Activated T-cell treated with anti-CD3 and anti-CD28 coated beads, Interleukin-2, amount 50 U/mL, for 72 hours (primary cell): Measurements from ENCODE around the gene WDR86. TPM values are rescaled to one million over a fixed set of nuclear protein-coding genes. Genes with fewer than 3 reads are reported as not detected.

Experiments
- ATAC-seq, 2 donors: fragments of 150-1000 bp; cut with Tn5 transposase; replicated peaks in 1 of 2; 2 replicates each; pipeline ENCODE4 v1.10.0; 2021; ENCODE audit warnings: moderate library complexity in 2 of 2, mild to moderate bottlenecking in 1 of 2
- DNase-seq, 2 donors: peaks; one replicate each; pipeline ENCODE4 v3.0.0; 2021 to 2022; ENCODE audit warnings: mixed read lengths in 1 of 2
- H3K27ac Mint-ChIP-seq: one replicate; pipeline ENCODE4 v1.8.0; 2022; ENCODE audit warnings: mild to moderate bottlenecking, moderate library complexity, mixed read lengths
- H3K27me3 Mint-ChIP-seq: one replicate; pipeline ENCODE4 v1.8.0; 2022; ENCODE audit warnings: low read depth, mixed read lengths
- H3K36me3 Mint-ChIP-seq, 2 donors: one replicate each; pipeline ENCODE4 v1.8.0; 2022; ENCODE audit warnings: mixed read lengths in 2 of 2, mild to moderate bottlenecking in 1 of 2; ENCODE audit not compliant: insufficient read depth in 2 of 2
- H3K4me1 Mint-ChIP-seq: one replicate; pipeline ENCODE4 v1.8.0; 2022; ENCODE audit warnings: low read depth, mixed read lengths
- H3K4me3 Mint-ChIP-seq, 2 donors: one replicate each; pipeline ENCODE4 v1.8.0; 2022; ENCODE audit warnings: mild to moderate bottlenecking in 2 of 2, mixed read lengths in 2 of 2, moderate library complexity in 2 of 2
- H3K9me3 Mint-ChIP-seq, 2 donors: one replicate each; pipeline ENCODE4 v1.8.0; 2022; ENCODE audit warnings: mixed read lengths in 2 of 2
- total RNA-seq, 2 donors: library from RNA; stranded (reverse); gene quantifications; one replicate each; pipeline ENCODE4 v1.2.3, GENCODE V29; 2022

Gene WDR86
- total RNA-seq, 2 donors from 2014 or later: 0.53 to 1.0 TPM

- Mint-ChIP-seq H3K4me3 (no peak overlapping the region), H3K27me3 (no peaks in the 10 kb centered on the region), H3K4me1 (peaks cover 10% of the 10 kb centered on the region), H3K36me3 (peaks cover 5 to 11% of the 10 kb centered on the region in 2 donors), H3K9me3 (no peaks in the 10 kb centered on the region), H3K27ac (no peak overlapping the region)
- DNase-seq (no peak), ATAC-seq (no peak)
Measured at GRCh38 chr7:151366880-151367222, 43.0 kb downstream of the WDR86 start.

DNA sequence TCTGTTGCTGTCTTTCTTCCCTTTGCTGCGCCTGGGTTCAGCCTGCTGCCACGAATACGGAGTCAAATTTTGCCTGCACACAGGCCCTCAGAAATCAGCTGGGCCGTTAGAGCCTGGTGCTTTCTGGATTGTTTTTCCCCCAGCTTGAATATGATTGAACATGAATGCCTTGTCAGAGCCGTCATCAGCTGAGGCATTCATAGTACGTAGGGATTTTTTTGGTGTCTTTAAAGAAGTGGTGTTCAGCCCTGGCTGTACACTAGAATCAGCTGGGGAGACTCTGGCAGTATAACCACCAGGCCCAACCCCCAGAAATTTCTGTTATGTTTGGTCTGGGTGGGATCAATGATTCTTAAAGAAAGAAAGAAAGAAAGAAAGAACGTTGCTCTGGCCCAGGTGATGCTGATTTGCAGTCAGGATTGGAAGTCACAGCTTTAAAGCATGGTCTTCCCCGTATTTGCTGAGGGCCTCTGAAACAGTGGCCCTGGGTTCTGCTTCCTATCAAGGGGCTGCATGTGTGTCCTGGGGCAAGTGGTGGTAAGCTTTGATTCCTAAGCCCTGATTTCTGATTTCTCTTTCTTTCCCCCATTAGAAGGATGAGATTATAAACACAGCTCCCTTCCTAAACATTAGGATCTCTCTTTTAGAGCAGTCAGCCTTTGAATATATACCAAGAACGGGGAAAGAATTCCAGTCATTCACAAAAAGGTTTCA lies 43.5 kb downstream of the WDR86 start:
- H3K4me1 Mint-ChIP-seq: peaks cover 10% of the 10 kb centered on the region
- no peak overlapping the region for H3K27ac Mint-ChIP-seq
- H3K9me3 Mint-ChIP-seq: no peaks in the 10 kb centered on the region
- H3K27me3 Mint-ChIP-seq: no peaks in the 10 kb centered on the region
- H3K4me3 Mint-ChIP-seq: no peak overlapping the region
- DNase-seq: no peak
- ATAC-seq: no peak
- peaks cover 5 to 11% of the 10 kb centered on the region in 2 donors for H3K36me3 Mint-ChIP-seq

GRCh38 chr7:151363182-151363581 lies 46.7 kb downstream of the WDR86 start:
- peaks cover 4% of the 10 kb centered on the region for H3K4me1 Mint-ChIP-seq
- H3K9me3 Mint-ChIP-seq: no peaks in the 10 kb centered on the region
- H3K4me3 Mint-ChIP-seq: no peak overlapping the region
- no peak for DNase-seq
- ATAC-seq: no peak
- H3K27ac Mint-ChIP-seq: peak overlapping the region; percentile 5
- H3K36me3 Mint-ChIP-seq: peaks cover 5 to 14% of the 10 kb centered on the region in 2 donors
- H3K27me3 Mint-ChIP-seq: no peaks in the 10 kb centered on the region

DNA sequence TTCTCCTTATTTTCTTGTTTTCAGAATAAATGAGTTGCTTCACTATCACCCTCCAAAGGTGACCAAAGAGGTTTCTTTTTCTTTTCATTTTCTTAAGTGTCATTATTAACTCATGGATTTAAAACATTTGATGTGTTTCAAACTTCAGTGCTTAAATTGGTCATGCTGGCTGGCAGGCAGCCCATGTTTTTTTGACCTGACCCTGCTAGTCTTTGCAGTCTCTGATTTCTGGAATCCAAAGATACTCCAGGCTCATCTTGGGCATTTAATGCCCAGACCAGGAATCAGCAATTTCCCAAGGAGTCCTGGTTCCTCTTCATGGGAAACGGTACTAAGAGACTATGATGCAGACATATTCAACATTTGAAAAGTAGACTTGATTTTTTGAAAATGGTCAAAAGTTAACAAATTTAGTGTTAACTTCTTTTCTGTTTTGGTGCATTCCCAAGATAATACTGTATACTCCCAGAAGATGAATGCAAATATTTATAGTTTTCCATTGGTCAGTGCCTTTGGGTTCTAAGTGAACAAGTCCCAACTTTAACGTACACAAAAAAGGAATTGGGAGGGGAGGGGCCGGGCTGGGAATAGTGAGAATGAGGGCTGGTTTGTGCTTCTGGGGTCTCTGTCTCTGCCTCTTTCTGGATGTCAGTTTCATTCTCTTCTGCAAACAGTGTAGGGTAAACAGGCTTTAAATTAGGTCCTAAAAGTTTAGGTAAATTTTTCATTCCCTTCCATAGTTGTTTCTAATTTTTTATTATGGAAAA lies 48.5 kb downstream of the WDR86 start:
- no peaks in the 10 kb centered on the region for H3K27me3 Mint-ChIP-seq
- H3K27ac Mint-ChIP-seq: no peak overlapping the region

GRCh38 chr7:151352512-151352911 lies 57.3 kb downstream of the WDR86 start:
- Mint-ChIP-seq H3K4me1 (peaks cover 53% of the 10 kb centered on the region), H3K27ac (peak overlapping the region; percentile 88), H3K4me3 (no peak overlapping the region), H3K9me3 (no peaks in the 10 kb centered on the region), H3K36me3 (peaks cover 13 to 17% of the 10 kb centered on the region in 2 donors), H3K27me3 (no peaks in the 10 kb centered on the region)
- DNase-seq (no peak), ATAC-seq (no peak)

More for the DNA sequence above, 48.5 kb downstream of the WDR86 start:
- Mint-ChIP-seq H3K4me3 (no peak overlapping the region), H3K4me1 (no peaks in the 10 kb centered on the region), H3K36me3 (peaks cover 5 to 18% of the 10 kb centered on the region in 2 donors), H3K9me3 (no peaks in the 10 kb centered on the region)
- no peak for DNase-seq
- no peak for ATAC-seq

GRCh38 chr7:151351967-151352366 lies 57.9 kb downstream of the WDR86 start:
- H3K4me1 Mint-ChIP-seq: peaks cover 53% of the 10 kb centered on the region
- peak; percentile 44 to 49 for DNase-seq
- peak overlapping the region; percentile 88 for H3K27ac Mint-ChIP-seq
- no peaks in the 10 kb centered on the region for H3K27me3 Mint-ChIP-seq
- H3K36me3 Mint-ChIP-seq: peaks cover 13 to 14% of the 10 kb centered on the region in 2 donors
- peak; percentile 20 to 47 for ATAC-seq
- H3K4me3 Mint-ChIP-seq: peak overlapping the region; percentile 67 to 82
- H3K9me3 Mint-ChIP-seq: no peaks in the 10 kb centered on the region

GRCh38 chr7:151351027-151351426 lies 58.8 kb downstream of the WDR86 start:
- ATAC-seq (peak; percentile 29 to 30), DNase-seq (peak; percentile 68)
- Mint-ChIP-seq H3K27me3 (no peaks in the 10 kb centered on the region), H3K9me3 (no peaks in the 10 kb centered on the region), H3K4me3 (peak overlapping the region; percentile 67 to 82), H3K36me3 (peaks cover 13 to 14% of the 10 kb centered on the region in 2 donors), H3K27ac (peak overlapping the region; percentile 88), H3K4me1 (peaks cover 56% of the 10 kb centered on the region)

- ATAC-seq: peak; percentile 56 to 59
- Mint-ChIP-seq H3K4me3 (peak overlapping the region; percentile 66 to 90), H3K36me3 (peaks cover 8 to 11% of the 10 kb centered on the region in 2 donors), H3K4me1 (peaks cover 64% of the 10 kb centered on the region), H3K27ac (peak overlapping the region; percentile 97), H3K9me3 (no peaks in the 10 kb centered on the region), H3K27me3 (no peaks in the 10 kb centered on the region)
- no peak for DNase-seq
Measured at GRCh38 chr7:151349507-151349853, 60.4 kb downstream of the WDR86 start.

DNA sequence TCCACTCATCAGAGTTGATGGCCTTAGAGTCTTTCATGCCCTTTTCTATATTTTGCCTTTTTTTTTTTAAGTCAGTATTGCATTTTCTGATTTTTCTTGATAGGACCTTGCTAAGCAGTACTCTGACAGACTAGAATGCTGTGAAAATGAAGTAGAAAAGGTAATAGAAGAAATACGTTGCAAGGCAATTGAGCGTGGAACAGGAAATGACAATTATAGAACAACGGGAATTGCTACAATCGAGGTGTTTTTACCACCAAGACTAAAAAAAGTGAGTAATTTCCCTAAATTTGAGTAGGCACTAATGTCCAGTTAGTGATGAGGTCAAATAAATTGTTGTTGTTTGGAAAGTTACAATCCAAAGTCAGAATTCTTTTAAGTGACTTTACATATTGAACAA lies 60.9 kb downstream of the WDR86 start:
- Mint-ChIP-seq H3K9me3 (no peaks in the 10 kb centered on the region), H3K4me3 (peak overlapping the region; percentile 66 to 90), H3K36me3 (peaks cover 8 to 11% of the 10 kb centered on the region in 2 donors), H3K27ac (peak overlapping the region; percentile 97), H3K4me1 (peaks cover 62% of the 10 kb centered on the region), H3K27me3 (no peaks in the 10 kb centered on the region)
- DNase-seq (no peak), ATAC-seq (no peak)

GRCh38 chr7:151347200-151347599 lies 62.6 kb downstream of the WDR86 start:
- DNase-seq (no peak), ATAC-seq (no peak)
- H3K4me1 Mint-ChIP-seq: peaks cover 63% of the 10 kb centered on the region
- peaks cover 4 to 7% of the 10 kb centered on the region in 2 donors for H3K36me3 Mint-ChIP-seq
- H3K9me3 Mint-ChIP-seq: no peaks in the 10 kb centered on the region
- no peak overlapping the region for H3K27ac Mint-ChIP-seq
- no peaks in the 10 kb centered on the region for H3K27me3 Mint-ChIP-seq
- no peak overlapping the region for H3K4me3 Mint-ChIP-seq

GRCh38 chr7:151346470-151346769 lies 63.4 kb downstream of the WDR86 start:
- H3K9me3 Mint-ChIP-seq: no peaks in the 10 kb centered on the region
- H3K36me3 Mint-ChIP-seq: peaks cover 3 to 4% of the 10 kb centered on the region in 2 donors
- peaks cover 55% of the 10 kb centered on the region for H3K4me1 Mint-ChIP-seq
- H3K27me3 Mint-ChIP-seq: no peaks in the 10 kb centered on the region
- no peak for ATAC-seq
- DNase-seq: no peak
- no peak overlapping the region for H3K4me3 Mint-ChIP-seq
- peak overlapping the region; percentile 44 for H3K27ac Mint-ChIP-seq

DNA sequence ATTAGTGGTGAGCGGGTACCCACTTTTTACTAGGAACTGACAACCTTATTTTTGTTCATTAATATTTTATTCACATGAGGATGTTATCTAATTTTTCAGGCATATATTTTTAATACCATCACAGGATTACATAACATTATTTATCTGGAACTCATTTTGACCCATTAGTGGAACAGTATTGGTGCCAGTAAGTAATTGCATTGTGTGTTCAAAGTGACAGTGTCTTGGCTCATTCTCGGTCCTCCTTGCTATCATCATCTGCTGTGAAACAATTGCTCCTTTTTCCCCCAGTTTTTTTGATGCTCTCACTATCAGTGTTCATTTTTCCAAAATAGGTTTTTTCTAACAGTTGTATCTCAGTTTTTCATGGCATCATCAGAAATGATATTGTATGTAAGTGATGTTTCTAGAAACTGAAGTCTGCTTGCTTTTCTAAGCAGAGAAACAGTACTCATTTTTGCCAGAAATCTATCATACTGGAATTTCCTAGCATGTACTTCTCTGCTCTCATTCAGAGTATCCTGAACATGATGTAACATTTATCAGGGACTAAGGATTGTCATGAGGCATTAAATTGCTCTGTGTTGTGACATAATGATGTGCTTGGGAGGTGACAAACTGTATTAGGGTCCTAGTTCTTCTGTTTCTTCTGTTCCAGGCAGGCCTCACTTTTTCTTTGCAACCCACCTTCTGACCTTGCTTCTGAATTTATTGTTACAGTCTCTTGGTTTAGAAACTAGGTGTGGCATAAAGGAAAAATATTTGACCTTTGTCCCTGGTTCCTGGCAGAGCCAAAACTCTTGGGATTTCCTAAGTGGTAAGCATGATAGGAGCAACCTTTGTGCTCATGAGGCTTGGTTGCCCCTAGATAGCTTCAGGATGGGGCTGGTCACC lies 64.0 kb downstream of the WDR86 start:
- ATAC-seq (no peak), DNase-seq (no peak)
- peak overlapping the region; percentile 95 for H3K27ac Mint-ChIP-seq
- peaks cover 54% of the 10 kb centered on the region for H3K4me1 Mint-ChIP-seq
- H3K36me3 Mint-ChIP-seq: peaks cover 2 to 4% of the 10 kb centered on the region in 2 donors
- no peaks in the 10 kb centered on the region for H3K27me3 Mint-ChIP-seq
- H3K4me3 Mint-ChIP-seq: peak overlapping the region in 1 of 2 donors; percentile 71
- no peaks in the 10 kb centered on the region for H3K9me3 Mint-ChIP-seq

- DNase-seq (no peak), ATAC-seq (no peak)
- no peaks in the 10 kb centered on the region for H3K27me3 Mint-ChIP-seq
- H3K9me3 Mint-ChIP-seq: peaks cover 0 to 4% of the 10 kb centered on the region in 2 donors
- peaks cover 51% of the 10 kb centered on the region for H3K4me1 Mint-ChIP-seq
- peak overlapping the region; percentile 6 for H3K27ac Mint-ChIP-seq
- peak overlapping the region; percentile 76 to 84 for H3K4me3 Mint-ChIP-seq
- H3K36me3 Mint-ChIP-seq: peaks cover 2 to 4% of the 10 kb centered on the region in 2 donors
Measured at GRCh38 chr7:151343516-151343915, 66.3 kb downstream of the WDR86 start.
